ENCODE data around the gene PTF1A.

GRCh38 chr10:23200997-23201652 is 9.0 kb downstream of the PTF1A start:
- TF ChIP-seq, protein P1, sequence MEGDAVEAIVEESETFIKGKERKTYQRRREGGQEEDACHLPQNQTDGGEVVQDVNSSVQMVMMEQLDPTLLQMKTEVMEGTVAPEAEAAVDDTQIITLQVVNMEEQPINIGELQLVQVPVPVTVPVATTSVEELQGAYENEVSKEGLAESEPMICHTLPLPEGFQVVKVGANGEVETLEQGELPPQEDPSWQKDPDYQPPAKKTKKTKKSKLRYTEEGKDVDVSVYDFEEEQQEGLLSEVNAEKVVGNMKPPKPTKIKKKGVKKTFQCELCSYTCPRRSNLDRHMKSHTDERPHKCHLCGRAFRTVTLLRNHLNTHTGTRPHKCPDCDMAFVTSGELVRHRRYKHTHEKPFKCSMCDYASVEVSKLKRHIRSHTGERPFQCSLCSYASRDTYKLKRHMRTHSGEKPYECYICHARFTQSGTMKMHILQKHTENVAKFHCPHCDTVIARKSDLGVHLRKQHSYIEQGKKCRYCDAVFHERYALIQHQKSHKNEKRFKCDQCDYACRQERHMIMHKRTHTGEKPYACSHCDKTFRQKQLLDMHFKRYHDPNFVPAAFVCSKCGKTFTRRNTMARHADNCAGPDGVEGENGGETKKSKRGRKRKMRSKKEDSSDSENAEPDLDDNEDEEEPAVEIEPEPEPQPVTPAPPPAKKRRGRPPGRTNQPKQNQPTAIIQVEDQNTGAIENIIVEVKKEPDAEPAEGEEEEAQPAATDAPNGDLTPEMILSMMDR (conservative IDR thresholded peaks at IDR 0.05 in 1 of 2, IDR thresholded peaks at IDR 0.05 in 1 of 2; ENCODE audit: extremely low read depth in 1 of 2, insufficient read depth in 1 of 2, low read depth in 1 of 2, low read length in 2 of 2): no peak
- peak; percentile 18 for TF ChIP-seq EZH2 (IDR thresholded peaks at IDR 0.05; ENCODE audit: borderline replicate concordance, low read length)

Data from mammary epithelial cell (primary cell).